Liver (tissue), 9 donors: Measurements from ENCODE around the gene GNAT1. TPM values are rescaled to one million over a fixed set of nuclear protein-coding genes. Genes with fewer than 3 reads are reported as not detected.

ENCODE experiments used
- DNase-seq: peaks from one replicate; pipeline ENCODE4 v3.0.0-alpha.2; 2017; ENCODE audit warnings: low spot score
- H3K27ac ChIP-seq, 2 donors: one replicate each; pipeline ENCODE4 v1.7.0; 2013; ENCODE audit warnings: inconsistent platforms in 2 of 2, low read length in 2 of 2, control low read depth in 1 of 2, low read depth in 1 of 2, mild to moderate bottlenecking in 1 of 2
- H3K27me3 ChIP-seq, 4 donors: one replicate each; pipeline versions ENCODE4 v1.6.1 to v1.7.0; 2013; ENCODE audit warnings: low read length in 3 of 4, inconsistent platforms in 1 of 4, mild to moderate bottlenecking in 1 of 4, moderate library complexity in 1 of 4; ENCODE audit not compliant: control insufficient read depth in 4 of 4, insufficient read depth in 4 of 4
- H3K36me3 ChIP-seq, 4 donors: one replicate each; pipeline versions ENCODE4 v1.6.1 to v1.7.0; 2013; ENCODE audit warnings: low read length in 3 of 4, mild to moderate bottlenecking in 3 of 4, low read depth in 1 of 4, moderate library complexity in 1 of 4; ENCODE audit not compliant: control insufficient read depth in 4 of 4, insufficient read depth in 3 of 4
- H3K4me1 ChIP-seq, 4 donors: one replicate each; pipeline versions ENCODE4 v1.6.1 to v1.7.0; 2013; ENCODE audit warnings: low read length in 3 of 4, mild to moderate bottlenecking in 3 of 4, moderate library complexity in 1 of 4; ENCODE audit not compliant: control insufficient read depth in 4 of 4, insufficient read depth in 4 of 4
- H3K4me3 ChIP-seq, 3 donors: one replicate each; pipeline versions ENCODE4 v1.6.1 to v1.7.0; 2013; ENCODE audit warnings: low read length in 3 of 3, control low read depth in 1 of 3, low read depth in 1 of 3, mild to moderate bottlenecking in 1 of 3
- H3K9ac ChIP-seq, 2 donors: one replicate each; pipeline ENCODE4 v1.7.0; 2013; ENCODE audit warnings: low read length in 2 of 2, mild to moderate bottlenecking in 2 of 2, moderate library complexity in 2 of 2, control low read depth in 1 of 2, low read depth in 1 of 2
- H3K9me3 ChIP-seq, 4 donors: one replicate each; pipeline versions ENCODE4 v1.6.1 to v1.7.0; 2013; ENCODE audit warnings: low read length in 3 of 4; ENCODE audit not compliant: control insufficient read depth in 4 of 4
- EGR1 ChIP-seq, 2 donors: IDR thresholded peaks; 2 replicates each; pipeline ENCODE4 v1.6.1; 2016 to 2018; ENCODE audit warnings: antibody characterized with exemption in 2 of 2, low read depth in 2 of 2
- FOXA1 ChIP-seq: IDR thresholded peaks from 2 replicates; pipeline ENCODE4 v1.6.1; 2016; ENCODE audit warnings: antibody characterized with exemption
- FOXA2 ChIP-seq: IDR thresholded peaks from 2 replicates; pipeline ENCODE4 v1.6.1; 2016; ENCODE audit warnings: antibody characterized with exemption
- GABPA ChIP-seq, 2 donors: IDR thresholded peaks in 1 of 2; conservative IDR thresholded peaks in 1 of 2; 2 replicates each; pipeline ENCODE4 v1.6.1; 2016; ENCODE audit warnings: antibody characterized with exemption in 2 of 2, mild to moderate bottlenecking in 1 of 2, moderate library complexity in 1 of 2
- HNF4A ChIP-seq, 2 donors: conservative IDR thresholded peaks; 2 replicates each; pipeline ENCODE4 v1.6.1; 2016; ENCODE audit warnings: antibody characterized with exemption in 2 of 2, mild to moderate bottlenecking in 2 of 2
- HNF4G ChIP-seq: IDR thresholded peaks from 2 replicates; pipeline ENCODE4 v1.6.1; 2016; ENCODE audit warnings: antibody characterized with exemption
- JUND ChIP-seq, 2 donors: IDR thresholded peaks; 2 replicates each; pipeline ENCODE4 v1.6.1; 2016; ENCODE audit warnings: antibody characterized with exemption in 2 of 2
- NR2F2 ChIP-seq: IDR thresholded peaks from 2 replicates; pipeline ENCODE4 v1.6.1; 2016; ENCODE audit warnings: antibody characterized with exemption
- RAD21 ChIP-seq, 2 donors: IDR thresholded peaks; 2 replicates each; pipeline ENCODE4 v1.6.1; 2016; ENCODE audit warnings: antibody characterized with exemption in 2 of 2, mild to moderate bottlenecking in 2 of 2
- RXRA ChIP-seq, 2 donors: IDR thresholded peaks; 2 replicates each; pipeline ENCODE4 v1.6.1; 2017 to 2018; ENCODE audit warnings: antibody characterized with exemption in 2 of 2, mild to moderate bottlenecking in 1 of 2
- SP1 ChIP-seq: IDR thresholded peaks from 2 replicates; pipeline ENCODE4 v1.6.1; 2018; ENCODE audit warnings: antibody characterized with exemption, mild to moderate bottlenecking
- TAF1 ChIP-seq: conservative IDR thresholded peaks from 2 replicates; pipeline ENCODE4 v1.6.1; 2016; ENCODE audit warnings: antibody characterized with exemption, mild to moderate bottlenecking
- YY1 ChIP-seq: IDR thresholded peaks from 2 replicates; pipeline ENCODE4 v1.6.1; 2016; ENCODE audit warnings: antibody characterized with exemption, mild to moderate bottlenecking
- WGBS: extraction: QIAGEN DNeasy Blood & Tissue Kit; methylation state at CpG from one replicate; pipeline ENCODE4 v1.1.7; 2013; 5-methylcytosine and 5-hydroxymethylcytosine counted together
- polyA plus RNA-seq, 2 donors: library from polyadenylated mRNA; stranded (reverse) in 1 of 2; unstranded in 1 of 2; fragments of 200-250 nt in 1 of 2; fragments of >200 nt in 1 of 2; fragmentation: Nextera tagmentation in 1 of 2; extraction: Ambion mirVana in 1 of 2; gene quantifications; one replicate each; pipeline versions ENCODE4 v1.2.1 to v1.2.3, GENCODE V29; 2013 to 2015
- total RNA-seq, 2 donors: library from RNA; depleted of rRNA; stranded (reverse); fragments of >200 nt; gene quantifications; one replicate each; pipeline ENCODE4 v1.2.3, GENCODE V29; 2014
- TF ChIP-seq, protein P1 (sequence below): IDR thresholded peaks from 2 replicates; pipeline ENCODE4 v1.6.1; 2016; ENCODE audit warnings: antibody characterized with exemption
- TF ChIP-seq, protein P2 (sequence below): fragments of 150-350 bp; IDR thresholded peaks from 2 replicates; pipeline ENCODE4 v1.5.1; 2017; ENCODE audit warnings: improper control_type of control experiment, low read depth, low read length; ENCODE audit not compliant: missing input control
- TF ChIP-seq, protein P3 (sequence below): IDR thresholded peaks from 2 replicates; pipeline ENCODE4 v1.6.1; 2016; ENCODE audit warnings: antibody characterized with exemption
- TF ChIP-seq, protein P4 (sequence below): IDR thresholded peaks from 2 replicates; pipeline ENCODE4 v1.6.1; 2016; ENCODE audit warnings: antibody characterized with exemption
- TF ChIP-seq, protein P5 (sequence below): IDR thresholded peaks from 2 replicates; pipeline ENCODE4 v1.6.1; 2016; ENCODE audit warnings: antibody characterized with exemption, mild to moderate bottlenecking
- donor health status: healthy.
- donor health status: healthy.
- donor health status: healthy.
- donor health status: healthy.
- donor health status: healthy.

Gene GNAT1
- total and polyA plus RNA-seq, 4 donors: 0.08 TPM; not detected in 3

DNA sequence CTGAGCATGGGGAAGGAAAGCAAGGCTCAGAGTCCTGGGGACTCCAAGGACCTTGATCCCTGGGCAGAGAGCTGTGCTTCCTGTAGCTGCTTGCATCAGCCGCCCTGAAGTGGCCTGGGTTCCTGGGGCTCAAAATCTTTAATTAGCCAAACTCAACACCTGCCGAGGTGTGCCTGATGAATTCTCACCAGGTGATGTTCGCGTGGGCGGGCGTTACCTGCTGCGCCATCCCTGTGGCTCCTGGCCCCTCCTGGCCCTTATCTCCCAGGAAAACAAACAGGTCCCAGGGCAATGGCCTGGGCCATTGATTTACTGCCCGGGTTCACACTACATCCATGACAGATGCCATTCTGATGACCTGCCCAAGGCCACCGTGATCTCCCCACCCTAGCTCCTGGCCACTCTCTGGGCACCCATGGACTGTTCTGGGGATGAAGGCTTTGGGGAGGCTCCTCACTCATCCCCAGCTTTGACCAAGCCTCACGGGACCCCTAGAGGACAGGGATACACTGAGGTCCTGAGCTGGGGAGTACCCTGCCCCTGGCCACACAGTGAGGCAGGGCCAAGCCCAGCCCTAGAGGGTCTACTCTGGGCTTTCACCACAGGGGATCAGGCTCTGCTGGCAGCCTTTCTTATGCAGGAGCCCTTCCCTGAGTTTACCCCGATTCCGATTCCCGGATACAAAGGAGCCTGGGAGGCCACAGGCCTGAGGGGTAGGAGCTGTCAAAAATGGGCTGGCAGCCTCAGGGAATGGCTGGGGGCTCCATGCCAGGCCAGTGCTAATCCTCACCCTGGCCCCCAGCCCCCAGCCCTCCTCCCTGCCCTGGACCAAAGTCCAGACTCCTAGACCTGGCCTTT lies 19.3 kb downstream of the GNAT1 start:
- peak; percentile 56 for DNase-seq
- TF ChIP-seq JUND (IDR thresholded peaks at IDR 0.05) (peak in 1 of 2 donors; percentile 49), EGR1 (IDR thresholded peaks at IDR 0.05; ENCODE audit: low read depth in 2 of 2) (peak; percentile 97), TAF1 (peak; percentile 36), FOXA1 (no peak), RXRA (IDR thresholded peaks at IDR 0.05) (peak; percentile 97 to 98), HNF4G (peak; percentile 91), HNF4A (conservative IDR thresholded peaks at IDR 0.05) (peak; percentile 91 to 95), YY1 (peak; percentile 92), GABPA (IDR thresholded peaks at IDR 0.05 in 1 of 2, conservative IDR thresholded peaks at IDR 0.05 in 1 of 2) (no peak), RAD21 (IDR thresholded peaks at IDR 0.05) (peak in 1 of 2 donors; percentile 20), SP1 (peak; percentile 82), NR2F2 (peak; percentile 60), FOXA2 (peak; percentile 54)
- TF ChIP-seq, protein P1, sequence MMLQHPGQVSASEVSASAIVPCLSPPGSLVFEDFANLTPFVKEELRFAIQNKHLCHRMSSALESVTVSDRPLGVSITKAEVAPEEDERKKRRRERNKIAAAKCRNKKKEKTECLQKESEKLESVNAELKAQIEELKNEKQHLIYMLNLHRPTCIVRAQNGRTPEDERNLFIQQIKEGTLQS: peak; percentile 14
- TF ChIP-seq, protein P2, sequence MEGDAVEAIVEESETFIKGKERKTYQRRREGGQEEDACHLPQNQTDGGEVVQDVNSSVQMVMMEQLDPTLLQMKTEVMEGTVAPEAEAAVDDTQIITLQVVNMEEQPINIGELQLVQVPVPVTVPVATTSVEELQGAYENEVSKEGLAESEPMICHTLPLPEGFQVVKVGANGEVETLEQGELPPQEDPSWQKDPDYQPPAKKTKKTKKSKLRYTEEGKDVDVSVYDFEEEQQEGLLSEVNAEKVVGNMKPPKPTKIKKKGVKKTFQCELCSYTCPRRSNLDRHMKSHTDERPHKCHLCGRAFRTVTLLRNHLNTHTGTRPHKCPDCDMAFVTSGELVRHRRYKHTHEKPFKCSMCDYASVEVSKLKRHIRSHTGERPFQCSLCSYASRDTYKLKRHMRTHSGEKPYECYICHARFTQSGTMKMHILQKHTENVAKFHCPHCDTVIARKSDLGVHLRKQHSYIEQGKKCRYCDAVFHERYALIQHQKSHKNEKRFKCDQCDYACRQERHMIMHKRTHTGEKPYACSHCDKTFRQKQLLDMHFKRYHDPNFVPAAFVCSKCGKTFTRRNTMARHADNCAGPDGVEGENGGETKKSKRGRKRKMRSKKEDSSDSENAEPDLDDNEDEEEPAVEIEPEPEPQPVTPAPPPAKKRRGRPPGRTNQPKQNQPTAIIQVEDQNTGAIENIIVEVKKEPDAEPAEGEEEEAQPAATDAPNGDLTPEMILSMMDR: no peak
- TF ChIP-seq, protein P3, sequence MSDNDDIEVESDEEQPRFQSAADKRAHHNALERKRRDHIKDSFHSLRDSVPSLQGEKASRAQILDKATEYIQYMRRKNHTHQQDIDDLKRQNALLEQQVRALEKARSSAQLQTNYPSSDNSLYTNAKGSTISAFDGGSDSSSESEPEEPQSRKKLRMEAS: peak; percentile 74
- TF ChIP-seq, protein P4, sequence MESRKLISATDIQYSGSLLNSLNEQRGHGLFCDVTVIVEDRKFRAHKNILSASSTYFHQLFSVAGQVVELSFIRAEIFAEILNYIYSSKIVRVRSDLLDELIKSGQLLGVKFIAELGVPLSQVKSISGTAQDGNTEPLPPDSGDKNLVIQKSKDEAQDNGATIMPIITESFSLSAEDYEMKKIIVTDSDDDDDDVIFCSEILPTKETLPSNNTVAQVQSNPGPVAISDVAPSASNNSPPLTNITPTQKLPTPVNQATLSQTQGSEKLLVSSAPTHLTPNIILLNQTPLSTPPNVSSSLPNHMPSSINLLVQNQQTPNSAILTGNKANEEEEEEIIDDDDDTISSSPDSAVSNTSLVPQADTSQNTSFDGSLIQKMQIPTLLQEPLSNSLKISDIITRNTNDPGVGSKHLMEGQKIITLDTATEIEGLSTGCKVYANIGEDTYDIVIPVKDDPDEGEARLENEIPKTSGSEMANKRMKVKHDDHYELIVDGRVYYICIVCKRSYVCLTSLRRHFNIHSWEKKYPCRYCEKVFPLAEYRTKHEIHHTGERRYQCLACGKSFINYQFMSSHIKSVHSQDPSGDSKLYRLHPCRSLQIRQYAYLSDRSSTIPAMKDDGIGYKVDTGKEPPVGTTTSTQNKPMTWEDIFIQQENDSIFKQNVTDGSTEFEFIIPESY: peak; percentile 62
- TF ChIP-seq, protein P5, sequence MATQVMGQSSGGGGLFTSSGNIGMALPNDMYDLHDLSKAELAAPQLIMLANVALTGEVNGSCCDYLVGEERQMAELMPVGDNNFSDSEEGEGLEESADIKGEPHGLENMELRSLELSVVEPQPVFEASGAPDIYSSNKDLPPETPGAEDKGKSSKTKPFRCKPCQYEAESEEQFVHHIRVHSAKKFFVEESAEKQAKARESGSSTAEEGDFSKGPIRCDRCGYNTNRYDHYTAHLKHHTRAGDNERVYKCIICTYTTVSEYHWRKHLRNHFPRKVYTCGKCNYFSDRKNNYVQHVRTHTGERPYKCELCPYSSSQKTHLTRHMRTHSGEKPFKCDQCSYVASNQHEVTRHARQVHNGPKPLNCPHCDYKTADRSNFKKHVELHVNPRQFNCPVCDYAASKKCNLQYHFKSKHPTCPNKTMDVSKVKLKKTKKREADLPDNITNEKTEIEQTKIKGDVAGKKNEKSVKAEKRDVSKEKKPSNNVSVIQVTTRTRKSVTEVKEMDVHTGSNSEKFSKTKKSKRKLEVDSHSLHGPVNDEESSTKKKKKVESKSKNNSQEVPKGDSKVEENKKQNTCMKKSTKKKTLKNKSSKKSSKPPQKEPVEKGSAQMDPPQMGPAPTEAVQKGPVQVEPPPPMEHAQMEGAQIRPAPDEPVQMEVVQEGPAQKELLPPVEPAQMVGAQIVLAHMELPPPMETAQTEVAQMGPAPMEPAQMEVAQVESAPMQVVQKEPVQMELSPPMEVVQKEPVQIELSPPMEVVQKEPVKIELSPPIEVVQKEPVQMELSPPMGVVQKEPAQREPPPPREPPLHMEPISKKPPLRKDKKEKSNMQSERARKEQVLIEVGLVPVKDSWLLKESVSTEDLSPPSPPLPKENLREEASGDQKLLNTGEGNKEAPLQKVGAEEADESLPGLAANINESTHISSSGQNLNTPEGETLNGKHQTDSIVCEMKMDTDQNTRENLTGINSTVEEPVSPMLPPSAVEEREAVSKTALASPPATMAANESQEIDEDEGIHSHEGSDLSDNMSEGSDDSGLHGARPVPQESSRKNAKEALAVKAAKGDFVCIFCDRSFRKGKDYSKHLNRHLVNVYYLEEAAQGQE: no peak
- Histone ChIP-seq H3K4me1 (peaks cover 30 to 88% (median 79%) of the 10 kb centered on the region in 4 donors), H3K36me3 (peaks cover 0 to 3% (median 0%) of the 10 kb centered on the region in 4 donors), H3K9me3 (no peaks in the 10 kb centered on the region), H3K9ac (peak overlapping the region in 1 of 2 donors; percentile 36), H3K27ac (peak overlapping the region; percentile 87 to 95), H3K27me3 (no peaks in the 10 kb centered on the region), H3K4me3 (no peak overlapping the region)
- WGBS: 34% methylated on average over 13 of the region's 13 CpGs
